ENCODE measurements around the gene TP63. TPM values are rescaled to one million over a fixed set of nuclear protein-coding genes. Genes with fewer than 3 reads are reported as not detected.

Gene TP63
- total RNA-seq, 1 donor from 2014 or later: 0.41 TPM

GRCh38 chr3:189841473-189842205 lies 210.4 kb downstream of the TP63 start:
- FAIRE-seq: no peak

DNA sequence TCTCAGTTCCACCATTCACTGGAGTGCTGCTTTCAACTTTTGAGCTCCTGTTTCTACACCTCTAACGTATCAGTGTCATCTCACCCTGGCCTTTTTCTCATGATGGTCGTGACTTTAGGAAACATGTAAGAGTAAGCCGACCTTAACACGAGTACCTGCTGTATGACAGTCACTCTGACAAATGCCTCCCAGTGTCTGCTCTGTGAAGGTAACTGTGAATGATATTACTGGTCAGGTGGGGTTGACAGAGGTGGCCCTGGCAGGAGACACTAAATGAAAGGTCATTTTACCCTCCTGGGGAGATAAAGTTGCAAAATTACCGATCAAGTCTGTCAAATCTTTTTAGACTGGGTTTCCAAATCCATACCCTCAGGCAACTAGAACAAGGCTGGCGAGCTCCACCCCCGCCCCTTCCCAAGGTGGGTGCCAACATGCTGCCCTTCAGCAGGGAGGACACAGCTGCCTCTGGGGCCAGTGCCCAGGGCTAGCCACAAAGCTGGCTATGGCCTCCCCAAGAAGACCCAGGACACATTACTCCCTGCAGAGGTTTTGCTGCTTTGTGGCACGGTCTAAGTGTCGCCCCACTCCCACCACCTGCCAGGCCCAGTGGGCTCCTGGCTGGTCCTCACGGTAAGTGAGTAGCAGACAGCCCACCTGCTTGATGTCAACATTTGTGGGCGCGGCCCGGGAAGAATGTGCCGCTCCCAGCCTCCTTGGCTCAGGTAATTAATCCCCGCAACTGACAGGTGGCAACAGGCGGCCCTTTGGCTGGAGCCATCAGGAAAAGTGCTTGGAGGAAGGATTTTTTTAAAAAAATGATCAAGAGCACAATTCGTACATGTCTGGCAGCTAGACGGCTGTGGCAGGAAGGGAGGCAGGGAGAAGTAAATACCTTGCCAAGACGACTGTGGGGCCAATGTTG lies 211.8 kb downstream of the TP63 start:
- FAIRE-seq (no peak), DNase-seq (ENCODE audit: low spot score in 2 of 2) (no peak)

More at GRCh38 chr3:189841473-189842205, 210.4 kb downstream of the TP63 start:
- DNase-seq (ENCODE audit: low spot score in 2 of 2): no peak

- FAIRE-seq (no peak), DNase-seq (ENCODE audit: low spot score in 2 of 2) (no peak)
Observed at GRCh38 chr3:189845069-189845468, 213.9 kb downstream of the TP63 start.

GRCh38 chr3:189848395-189849040 lies 217.3 kb downstream of the TP63 start:
- DNase-seq (ENCODE audit: low spot score in 2 of 2): no peak
- FAIRE-seq: no peak

GRCh38 chr3:189849262-189849661 lies 218.1 kb downstream of the TP63 start:
- no peak for FAIRE-seq
- no peak for DNase-seq (ENCODE audit: low spot score in 2 of 2)

DNA sequence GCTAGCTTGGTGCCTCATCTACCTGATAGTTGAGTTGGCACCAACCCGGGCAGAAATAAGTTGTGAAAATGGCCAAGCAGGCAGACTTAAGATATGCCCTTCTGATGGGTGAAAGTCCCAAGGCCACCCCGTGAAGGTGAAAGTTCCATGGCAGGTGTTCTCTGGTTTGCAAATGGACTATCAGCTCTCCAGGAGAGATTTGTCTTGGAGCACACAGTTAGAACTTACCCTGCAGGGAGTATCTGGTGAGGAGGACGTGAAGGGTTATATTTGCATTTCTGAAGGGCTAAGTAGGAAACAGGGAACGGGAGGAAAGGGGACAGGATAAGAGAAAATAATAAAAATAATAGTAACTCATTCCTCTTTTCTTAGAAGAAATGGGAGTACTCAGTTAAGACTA lies 220.5 kb downstream of the TP63 start:
- no peak for FAIRE-seq
- no peak for DNase-seq (ENCODE audit: low spot score in 2 of 2)

GRCh38 chr3:189853906-189854305 lies 222.7 kb downstream of the TP63 start:
- FAIRE-seq: no peak
- DNase-seq (ENCODE audit: low spot score in 2 of 2): no peak

GRCh38 chr3:189860296-189860695 lies 229.1 kb downstream of the TP63 start:
- no peak for DNase-seq (ENCODE audit: low spot score in 2 of 2)
- FAIRE-seq: no peak

DNA sequence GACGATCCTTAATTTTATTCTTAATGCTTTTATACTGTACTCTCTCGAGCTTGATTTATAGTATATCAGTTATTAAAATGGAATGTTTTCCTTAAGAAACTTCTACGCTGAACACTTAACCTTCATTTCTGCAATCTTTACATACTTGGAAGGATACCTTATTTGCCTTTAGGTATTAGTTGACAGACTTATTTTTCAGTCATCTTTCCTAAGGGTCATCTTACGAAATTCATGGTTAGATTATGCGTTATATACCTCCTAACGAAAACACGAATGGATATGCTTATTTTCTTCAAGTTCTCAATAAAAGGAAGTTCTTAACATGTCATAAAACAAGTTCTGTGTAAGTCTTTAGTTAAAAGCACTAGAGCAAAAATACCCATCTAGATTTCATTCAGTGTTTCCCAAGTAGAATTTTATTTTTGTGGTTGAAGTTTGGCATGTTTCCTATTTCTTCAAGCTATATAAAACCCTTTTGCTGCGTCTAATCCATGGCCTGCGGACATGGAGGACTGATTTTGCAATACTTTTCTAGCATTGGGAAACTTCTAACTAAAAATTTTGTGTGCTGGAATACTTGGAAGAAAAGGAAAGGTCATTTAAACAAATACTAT lies 231.3 kb downstream of the TP63 start:
- DNase-seq (ENCODE audit: low spot score in 2 of 2): no peak

DNA sequence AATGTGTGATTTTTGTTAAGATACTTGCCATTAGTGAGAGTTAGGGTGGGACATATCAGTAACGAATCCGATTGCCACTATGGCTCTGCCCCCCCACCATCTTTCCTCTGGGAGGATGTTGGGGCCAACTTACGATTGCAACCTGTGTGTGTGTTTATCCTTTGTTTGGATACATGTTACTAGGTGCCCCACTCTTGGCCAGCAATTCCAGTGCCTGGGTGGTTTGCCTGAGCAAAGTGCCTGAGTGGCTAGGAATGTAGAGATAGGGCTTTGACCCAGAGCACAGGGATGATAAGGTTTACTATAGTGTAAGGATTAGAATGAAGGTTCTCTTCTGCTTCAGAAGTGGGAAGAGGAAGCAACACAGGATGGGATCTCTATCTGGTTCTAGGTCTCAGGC lies 231.8 kb downstream of the TP63 start:
- DNase-seq (ENCODE audit: low spot score in 2 of 2) (no peak), FAIRE-seq (no peak)

More for the DNA sequence above, 231.3 kb downstream of the TP63 start:
- no peak for FAIRE-seq

- FAIRE-seq (no peak), DNase-seq (ENCODE audit: low spot score in 2 of 2) (no peak)
Observed at GRCh38 chr3:189868061-189868460, 236.9 kb downstream of the TP63 start.

DNA sequence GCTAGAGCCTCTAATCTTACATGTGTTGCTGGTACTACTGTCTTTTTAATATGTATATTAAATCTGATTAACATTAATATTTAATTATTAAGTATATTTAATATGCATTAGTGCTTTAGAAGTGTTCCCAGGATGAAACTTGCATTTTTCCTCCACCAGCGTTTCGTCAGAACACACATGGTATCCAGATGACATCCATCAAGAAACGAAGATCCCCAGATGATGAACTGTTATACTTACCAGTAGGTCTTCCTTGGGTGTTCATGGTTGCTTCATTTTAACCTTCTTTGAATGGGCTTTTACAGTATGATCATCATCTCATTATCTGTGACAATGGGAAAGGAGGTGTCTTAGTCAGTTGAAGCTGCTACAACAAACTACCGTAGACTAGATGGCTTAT lies 238.0 kb downstream of the TP63 start:
- DNase-seq (ENCODE audit: low spot score in 2 of 2) (no peak), FAIRE-seq (no peak)

GRCh38 chr3:189871418-189871817 lies 240.2 kb downstream of the TP63 start:
- FAIRE-seq (no peak), DNase-seq (ENCODE audit: low spot score in 2 of 2) (no peak)

DNA sequence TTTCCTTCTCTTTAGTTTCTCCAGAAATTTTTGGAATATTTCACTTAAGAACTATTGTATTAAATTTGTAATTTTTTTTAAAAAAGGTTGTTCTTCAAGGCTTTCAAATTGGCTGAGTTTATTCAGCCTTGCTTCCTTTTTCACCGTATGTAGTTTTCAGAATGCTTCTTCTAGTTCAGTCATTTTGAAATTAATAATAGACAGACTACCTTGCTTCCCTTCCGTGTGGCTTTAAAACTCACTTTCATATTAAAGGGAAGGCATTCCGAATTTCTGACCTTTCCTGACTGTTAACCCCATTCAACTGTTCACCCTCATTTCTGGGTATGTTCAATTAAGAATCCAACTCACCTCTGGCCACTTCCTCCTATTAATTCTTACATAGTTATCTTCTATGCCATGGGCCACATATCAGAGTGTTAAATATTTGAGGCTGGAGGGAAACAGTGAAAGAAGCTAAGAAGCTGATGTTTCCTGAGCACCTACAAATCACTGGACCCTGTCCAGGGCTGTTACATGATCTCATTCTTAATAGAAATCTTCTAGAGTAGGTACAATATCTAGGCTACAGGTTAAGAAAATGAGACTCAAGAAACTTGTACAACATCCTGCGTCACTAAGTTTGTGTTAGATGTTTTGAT lies 252.0 kb downstream of the TP63 start:
- no peak for FAIRE-seq
- no peak for DNase-seq (ENCODE audit: low spot score in 2 of 2)

- FAIRE-seq (no peak), DNase-seq (ENCODE audit: low spot score in 2 of 2) (no peak)
Observed at GRCh38 chr3:189890496-189890895, 259.3 kb downstream of the TP63 start.

GRCh38 chr3:189896533-189896932 lies 265.3 kb downstream of the TP63 start:
- no peak for DNase-seq (ENCODE audit: low spot score in 2 of 2)
- no peak for FAIRE-seq

- FAIRE-seq: no peak
- no peak for DNase-seq (ENCODE audit: low spot score in 2 of 2)
Observed at GRCh38 chr3:189897406-189897805, 266.2 kb downstream of the TP63 start.

- DNase-seq (ENCODE audit: low spot score in 2 of 2) (no peak), FAIRE-seq (no peak)
Observed at GRCh38 chr3:189898559-189899153, 267.5 kb downstream of the TP63 start.

GRCh38 chr3:189899186-189899585 lies 268.0 kb downstream of the TP63 start:
- DNase-seq (ENCODE audit: low spot score in 2 of 2): no peak
- no peak for FAIRE-seq

- no peak for DNase-seq (ENCODE audit: low spot score in 2 of 2)
- no peak for FAIRE-seq
Observed at GRCh38 chr3:189900578-189900977, 269.4 kb downstream of the TP63 start.

Measured in frontal cortex (tissue), 4 donors.